H4 (cell line): ENCODE measurements around the gene PRC1. TPM values are rescaled to one million over a fixed set of nuclear protein-coding genes. Genes with fewer than 3 reads are reported as not detected.
"Not testable (repeated sequence)": the region's sequence is repeated elsewhere in the genome, so short reads cannot be mapped to it uniquely, and the experiment has no call there.

Source experiments
- DNase-seq: peaks from one replicate; pipeline ENCODE4 v3.0.0-alpha.2; 2015; ENCODE audit warnings: low spot score
- total RNA-seq: library from RNA; depleted of rRNA; stranded (reverse); fragments of >200 nt; shearing (Covaris generic); gene quantifications from 2 replicates; pipeline ENCODE4 v1.2.3, GENCODE V29; 2014; rRNA removed

PRC1 gene
- 245 and 259 TPM in 2 replicates for total RNA-seq

DNA sequence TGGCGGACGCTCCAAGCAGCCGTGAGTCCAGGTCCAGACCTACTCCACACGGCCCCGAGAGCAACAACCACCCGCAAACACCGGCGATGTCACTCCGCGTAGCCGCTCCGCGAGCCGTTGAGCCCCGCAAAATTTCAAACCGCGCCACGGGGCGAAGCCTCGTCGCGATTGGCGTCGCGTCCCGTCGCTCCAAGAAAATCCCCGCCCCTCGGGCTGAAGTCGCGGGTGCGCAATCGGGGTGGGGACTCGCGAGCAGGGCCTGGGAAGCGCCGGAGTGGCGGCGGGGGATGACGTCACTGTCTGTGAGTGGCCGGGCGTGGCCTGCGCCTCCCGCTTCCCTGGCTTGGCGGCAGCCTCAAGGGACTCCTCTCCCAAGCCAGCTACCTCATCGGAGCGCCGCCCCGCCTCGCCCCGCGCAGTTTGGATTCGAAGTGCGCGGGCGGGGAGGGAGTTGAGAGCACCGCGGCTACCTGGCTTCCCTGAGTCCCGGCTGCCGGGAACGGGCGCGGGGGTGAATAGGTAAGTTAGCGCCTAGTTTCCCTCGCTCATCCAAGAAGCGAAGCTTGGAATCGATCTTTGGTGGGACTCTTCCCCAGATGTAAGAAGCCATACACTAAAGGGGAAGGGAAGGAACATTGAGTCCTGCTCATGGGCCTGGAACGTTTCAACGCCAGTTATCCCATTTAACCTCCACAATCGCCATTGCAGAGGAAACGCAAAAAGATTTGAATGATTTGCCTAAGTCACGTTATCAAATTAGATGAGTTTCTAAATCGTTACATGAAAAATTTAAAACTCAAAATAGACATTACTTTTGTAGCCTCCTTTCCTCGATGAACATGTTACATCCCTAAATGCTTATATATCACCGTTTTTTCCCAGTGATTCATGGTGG, at the start of gene PRC1:
TSS of gene PRC1 (minus strand) at position 119 of the 895 bp plus-strand sequence. CDS start at position 1, 118 bp downstream.
- peak; percentile 96 for DNase-seq

GRCh38 chr15:91043202-91043874, 49.0 kb upstream of the PRC1 start:
- DNase-seq = no peak

GRCh38 chr15:91040856-91041255, 46.5 kb upstream of the PRC1 start:
- DNase-seq = no peak

- no peak for DNase-seq
These were observed 45.7 kb upstream of the PRC1 start for GRCh38 chr15:91039996-91040395.

DNA sequence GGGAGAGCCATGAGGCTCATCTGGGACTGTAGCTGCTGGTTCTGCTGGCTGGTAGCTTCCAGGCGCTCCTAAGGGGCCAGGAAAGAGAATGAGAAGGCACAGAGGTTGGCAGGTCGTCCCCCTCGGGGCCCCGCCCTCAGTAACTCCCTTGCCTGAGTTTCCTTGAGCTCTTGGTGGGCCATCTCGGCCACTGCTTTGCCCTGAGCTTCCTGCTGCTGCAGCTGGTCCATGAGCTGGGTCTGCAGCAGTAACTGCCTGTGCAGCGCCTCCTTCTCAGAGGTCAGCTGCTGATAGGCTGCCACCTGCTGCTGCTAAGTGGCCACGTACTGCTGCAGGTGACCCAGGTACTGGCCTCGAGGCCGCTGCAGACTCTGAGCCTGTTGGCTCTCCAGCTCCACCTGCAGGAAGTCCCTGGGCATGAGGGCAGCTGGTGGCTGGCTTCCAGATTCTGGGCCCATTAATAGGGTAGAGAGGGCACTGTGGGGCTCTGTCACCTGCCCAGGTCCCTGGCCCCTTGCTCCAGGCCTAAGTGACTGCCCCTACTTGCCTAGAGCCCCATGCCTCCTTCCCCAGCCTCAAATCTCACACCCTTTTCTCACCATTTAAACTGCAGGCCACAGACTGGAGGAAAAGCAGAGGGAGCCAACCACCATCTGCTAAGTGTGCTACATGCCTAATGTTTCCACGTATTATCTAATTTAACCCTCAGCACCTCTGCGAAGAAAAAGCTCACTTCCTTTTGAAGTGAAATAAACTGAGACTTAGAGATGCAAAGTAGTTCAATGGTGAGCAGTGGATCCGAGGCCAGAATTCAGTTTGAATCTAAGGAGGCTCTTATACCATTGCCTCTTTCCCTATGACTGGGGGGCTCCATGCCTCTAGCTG, 38.8 kb upstream of the PRC1 start:
- DNase-seq = peak; percentile 19

GRCh38 chr15:91031796-91032195, 37.5 kb upstream of the PRC1 start:
- no peak for DNase-seq

GRCh38 chr15:91027677-91028076, 33.3 kb upstream of the PRC1 start:
- DNase-seq = no peak

GRCh38 chr15:91023720-91024119, 29.4 kb upstream of the PRC1 start:
- DNase-seq = no peak

GRCh38 chr15:91022832-91023129, 28.4 kb upstream of the PRC1 start:
- no peak for DNase-seq

GRCh38 chr15:91022075-91022831, 27.9 kb upstream of the PRC1 start, which contains the start of gene VPS33B:
Gene VPS33B (minus strand): TSS chr15:91022594. CDS start chr15:91022249, 345 bp downstream.
- peak; percentile 82 for DNase-seq

- no peak for DNase-seq
These were observed 27.3 kb upstream of the PRC1 start for GRCh38 chr15:91021516-91022074.

DNA sequence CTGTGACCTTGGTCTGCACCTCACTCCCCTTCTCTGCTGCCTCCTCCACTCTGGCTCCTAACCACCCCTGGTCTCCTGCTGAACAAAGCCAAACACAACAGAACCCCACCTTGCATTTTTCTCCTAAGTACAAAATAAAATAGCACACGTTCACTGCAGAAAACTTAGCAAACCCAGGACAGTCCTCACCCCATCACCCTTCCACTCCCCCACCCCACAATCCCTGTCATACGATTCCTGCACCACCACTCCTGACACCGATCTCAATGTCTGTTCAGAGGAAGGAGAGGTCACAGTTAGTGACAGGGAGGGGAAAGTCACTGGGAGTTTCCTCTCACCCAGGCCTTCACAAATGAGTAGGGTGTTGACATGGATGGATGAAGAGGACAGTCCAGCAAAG, 23.8 kb upstream of the PRC1 start:
- DNase-seq = no peak

DNA sequence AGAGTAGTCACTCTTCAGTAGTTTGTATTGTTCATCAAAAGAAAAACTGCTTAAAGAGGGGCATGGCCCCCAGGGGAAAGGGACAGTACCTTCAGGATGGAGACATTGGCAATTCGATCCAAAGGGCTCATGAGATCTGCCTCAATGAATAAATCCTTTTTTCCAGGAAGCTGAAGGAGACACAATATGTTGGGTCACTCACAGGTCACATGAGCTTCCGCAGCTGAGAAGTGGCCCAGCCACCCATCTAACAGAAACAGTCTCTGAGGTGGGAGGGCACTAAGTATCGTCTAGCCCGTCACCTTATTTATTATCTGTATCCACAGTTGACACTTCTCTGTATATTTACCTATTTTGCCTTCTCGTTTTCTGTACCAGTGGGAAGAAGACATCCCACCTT, 23.4 kb upstream of the PRC1 start:
- no peak for DNase-seq

GRCh38 chr15:91013701-91014100, 19.4 kb upstream of the PRC1 start:
- DNase-seq = not testable (repeated sequence)

DNA sequence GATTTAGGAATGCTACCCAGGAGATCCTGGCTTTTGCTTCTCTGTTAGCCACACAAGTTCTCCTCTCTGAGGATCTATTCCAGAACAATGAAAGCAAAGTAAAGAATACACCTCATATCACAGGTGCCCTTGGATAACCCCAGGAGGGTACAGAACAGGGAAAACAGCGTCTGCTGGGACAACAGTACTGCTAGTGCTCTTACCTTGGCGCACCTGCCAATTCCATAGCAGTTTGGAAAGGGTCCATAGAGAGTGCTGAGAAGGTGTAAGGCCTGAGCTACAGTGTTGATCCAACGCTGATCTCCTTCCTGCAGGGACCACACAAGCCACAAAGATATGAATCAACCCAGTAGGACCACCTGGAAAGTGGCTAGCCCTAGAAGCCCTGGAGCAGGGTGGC, 12.9 kb upstream of the PRC1 start:
- no peak for DNase-seq

GRCh38 chr15:91001209-91001608, 6.9 kb upstream of the PRC1 start:
- DNase-seq = no peak

- no peak for DNase-seq
These were observed 4.4 kb upstream of the PRC1 start for GRCh38 chr15:90998737-90999136.

- DNase-seq = no peak
These were observed 297 bp downstream of the PRC1 start for GRCh38 chr15:90994059-90994416.

GRCh38 chr15:90991587-90992285, 2.6 kb downstream of the PRC1 start:
- DNase-seq = no peak

DNA sequence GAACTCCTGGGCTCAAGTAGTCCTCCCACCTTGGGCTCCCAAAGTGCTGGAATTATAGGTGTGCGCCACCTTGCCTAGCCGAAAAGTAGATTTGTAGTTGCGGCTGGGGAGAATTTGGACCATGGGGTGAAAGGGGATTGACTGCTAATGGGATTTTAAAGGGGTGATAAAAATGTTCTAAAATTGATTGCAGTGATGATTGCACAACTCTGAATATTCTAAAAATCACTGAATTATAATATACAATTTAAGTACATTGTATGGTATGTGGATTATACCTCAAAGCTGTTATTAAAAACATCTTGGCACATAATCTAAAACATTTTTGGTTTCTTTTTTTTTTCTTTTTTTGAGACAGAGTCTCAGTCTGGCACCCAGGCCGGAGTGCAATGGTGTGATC, 3.9 kb downstream of the PRC1 start:
- no peak for DNase-seq
